DMS 273 treated with DMSO at 0.1 percent for 48 hours (cell line): ENCODE measurements around the gene MME.

Source experiments
- DNase-seq: peaks from one replicate; lab custom pipeline; 2025; lab: John Stamatoyannopoulos, UW

The MME gene

GRCh38 chr3:155233213-155233612 lies 153.1 kb downstream of the MME start:
- no peak for DNase-seq
